ENCODE measurements around the gene NTSR2.

The NTSR2 gene

DNA sequence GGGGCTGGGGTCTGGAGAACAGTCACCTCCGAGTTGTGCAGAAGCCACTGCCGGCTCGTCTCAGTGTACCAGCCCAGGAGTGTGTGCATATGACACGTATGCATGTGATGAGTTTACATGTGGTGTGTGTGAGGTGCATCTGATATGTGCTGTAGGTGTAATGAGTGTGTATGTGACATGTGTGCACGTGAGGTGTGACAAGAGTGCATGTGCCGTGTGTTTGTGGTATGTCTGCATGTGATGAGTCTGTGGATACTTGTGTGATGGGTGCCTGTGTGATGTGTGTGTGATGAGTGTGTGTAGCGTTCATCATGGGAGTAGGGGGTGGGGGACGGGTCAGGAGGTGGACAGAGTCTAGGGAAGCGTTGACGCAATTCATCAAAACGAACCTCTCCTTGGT is 12.8 kb downstream of the NTSR2 start:
- DNase-seq: no peak

DNA sequence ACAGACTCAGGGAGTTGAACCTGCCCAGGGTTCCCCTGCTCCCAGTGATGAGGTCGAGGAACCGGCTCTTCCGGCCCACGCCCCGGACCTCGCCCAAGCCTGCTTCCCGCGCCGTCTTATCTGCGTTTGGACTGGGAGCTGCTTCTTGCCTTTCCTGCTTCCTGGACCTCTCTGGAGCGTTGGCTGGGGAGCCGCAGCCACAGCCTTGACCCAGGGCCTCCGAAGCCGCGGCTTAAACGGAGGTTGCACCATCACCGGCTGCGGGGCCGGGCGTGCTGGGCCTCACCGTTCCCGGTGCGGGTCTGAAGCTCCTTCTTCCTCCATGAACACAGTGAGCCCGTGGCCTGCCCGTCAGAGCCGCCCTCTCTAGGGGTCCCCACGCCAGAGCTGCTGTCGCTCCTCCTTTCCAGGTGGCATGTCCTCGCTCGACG is 13.3 kb downstream of the NTSR2 start:
- DNase-seq: no peak

DNA sequence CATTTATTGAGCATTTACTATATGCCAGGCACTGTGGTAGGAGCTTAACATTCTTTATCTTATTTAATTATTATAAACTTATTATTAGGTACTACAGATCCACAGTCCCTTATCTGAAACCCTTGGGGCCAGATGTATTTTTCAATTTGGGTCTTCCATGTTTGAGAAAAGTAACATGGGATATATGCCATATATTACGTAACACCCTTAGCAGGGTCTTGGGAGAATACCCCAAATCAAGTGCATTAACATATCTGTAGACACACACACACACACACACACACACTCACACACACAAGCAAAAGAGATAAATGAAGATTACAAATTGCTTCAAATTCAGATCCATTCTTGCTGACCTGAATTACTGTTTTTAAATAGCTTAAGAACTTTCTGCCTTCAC is 13.7 kb downstream of the NTSR2 start:
- no peak for DNase-seq

DNA sequence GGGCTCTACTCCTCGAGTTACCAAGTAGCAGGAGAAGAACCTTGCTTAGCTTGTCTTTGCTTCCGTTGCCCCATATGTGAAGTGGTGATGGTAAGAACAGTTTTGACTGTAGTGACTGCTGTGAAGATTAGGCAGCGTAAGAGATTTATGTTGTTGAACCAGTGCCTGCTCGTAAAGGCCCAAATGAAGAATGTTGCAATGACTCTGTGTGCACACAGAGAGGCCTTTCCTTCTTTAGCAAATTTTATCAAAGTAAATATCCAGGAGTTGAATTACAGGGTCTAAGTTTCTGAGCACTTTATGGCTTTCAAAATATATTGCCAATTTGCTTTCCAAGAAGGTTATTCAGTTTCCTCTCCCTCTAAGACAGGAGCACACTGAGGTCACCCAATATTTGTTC is 14.5 kb downstream of the NTSR2 start:
- no peak for DNase-seq

DNA sequence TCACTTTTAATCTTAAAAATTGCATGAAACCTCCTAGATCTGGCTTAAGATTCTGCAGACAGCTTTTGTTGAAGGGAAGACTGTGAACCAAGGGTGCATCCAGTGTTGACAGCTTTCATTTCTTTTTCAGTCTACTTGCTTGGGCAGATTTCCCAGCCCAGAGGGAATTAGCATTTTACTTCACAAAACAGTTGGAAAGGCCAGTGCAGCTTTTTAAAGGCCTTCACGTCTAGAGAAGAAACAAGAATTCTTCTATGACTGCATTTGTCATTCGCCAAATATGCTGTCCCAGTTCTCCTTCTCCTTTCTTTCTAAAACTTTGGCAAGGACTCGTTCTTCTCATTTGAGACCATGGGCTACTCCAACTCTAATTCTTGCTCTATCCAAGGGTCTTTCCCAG is 17.4 kb downstream of the NTSR2 start:
- DNase-seq: no peak

DNA sequence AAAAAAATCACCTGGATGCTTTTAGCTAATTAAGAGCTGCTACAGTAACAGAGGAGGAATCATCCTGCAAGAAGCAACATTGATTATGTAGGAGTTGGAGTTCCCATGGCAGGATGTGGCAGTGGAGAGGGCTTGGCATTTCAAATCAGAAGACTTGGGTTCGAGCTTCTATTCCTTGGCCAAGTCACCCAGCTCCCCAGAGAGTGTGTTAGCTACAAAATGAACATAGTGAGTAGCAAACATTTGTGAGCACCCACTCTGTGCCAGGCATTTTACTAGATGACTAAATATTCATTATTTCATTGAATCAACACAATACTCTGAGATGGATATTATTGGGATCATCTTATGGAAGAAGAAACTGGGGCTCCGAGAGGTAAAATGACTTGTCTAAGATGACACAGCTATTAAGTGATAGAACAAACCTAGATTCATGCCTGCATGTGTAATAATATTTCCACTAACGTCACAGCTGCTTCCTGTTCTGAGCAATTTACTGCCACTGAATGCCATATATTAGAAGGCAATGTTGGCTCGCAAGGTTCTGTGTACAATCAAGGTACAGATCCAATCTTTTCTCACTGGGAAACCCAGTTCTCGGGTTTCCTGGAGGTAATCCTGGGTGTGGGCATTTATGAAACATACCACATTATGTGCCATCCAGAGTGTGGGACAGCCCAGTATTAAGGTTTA is 18.0 kb downstream of the NTSR2 start:
- no peak for DNase-seq

DNA sequence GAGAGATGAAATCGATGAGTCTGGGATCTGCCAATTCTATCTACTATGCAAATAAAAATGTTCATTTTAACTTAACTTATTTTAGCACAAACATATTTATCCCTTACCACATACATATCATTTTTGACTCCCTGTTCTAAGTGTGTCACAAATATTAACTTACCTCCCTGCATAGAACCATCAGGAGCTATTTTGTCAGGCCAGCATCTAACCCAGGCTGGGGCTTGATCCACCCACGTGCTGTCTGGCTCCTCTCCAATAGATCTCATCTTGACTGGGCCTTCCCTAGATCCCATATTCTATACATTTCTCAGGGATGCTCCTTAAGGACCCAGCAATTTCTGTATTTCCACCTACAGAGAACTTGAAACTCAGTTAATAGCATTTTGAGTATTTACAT is 20.9 kb downstream of the NTSR2 start:
- no peak for DNase-seq

DNA sequence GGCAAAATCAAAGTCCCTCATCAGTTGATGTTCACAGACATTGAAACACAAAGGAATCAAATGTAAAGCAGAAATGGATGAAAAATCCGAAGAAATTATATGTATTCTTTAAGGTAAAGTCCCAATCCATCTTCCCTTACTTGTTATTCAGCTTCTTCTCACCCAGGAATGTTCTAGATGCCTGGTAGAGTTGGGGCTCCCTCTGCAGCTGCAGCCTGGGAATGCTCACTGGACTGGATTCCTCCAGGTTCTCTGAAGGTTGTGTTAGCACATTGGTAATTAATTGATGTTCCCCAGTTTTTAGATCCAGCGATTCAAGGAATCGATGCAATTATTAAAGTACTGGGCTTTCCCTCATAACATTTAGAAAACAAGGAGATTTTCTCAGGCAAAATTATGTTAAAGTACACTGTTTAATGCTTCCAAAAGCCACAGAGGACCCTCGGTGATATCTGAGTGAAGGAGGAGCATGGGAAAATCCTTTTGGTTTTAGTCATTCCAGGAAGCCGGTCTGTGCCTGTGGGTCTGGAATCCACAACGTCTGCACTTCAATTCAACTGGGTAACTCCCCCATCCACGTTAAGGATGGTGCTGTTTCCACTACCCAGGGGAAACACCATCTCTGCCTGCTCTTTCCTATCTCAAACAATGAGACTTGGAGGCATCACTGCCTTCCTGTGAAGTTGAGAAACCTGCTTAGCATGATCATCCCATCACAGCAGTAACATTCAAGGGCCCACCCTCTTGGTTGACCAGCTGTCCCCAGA is 22.0 kb downstream of the NTSR2 start:
- DNase-seq: no peak

DNA sequence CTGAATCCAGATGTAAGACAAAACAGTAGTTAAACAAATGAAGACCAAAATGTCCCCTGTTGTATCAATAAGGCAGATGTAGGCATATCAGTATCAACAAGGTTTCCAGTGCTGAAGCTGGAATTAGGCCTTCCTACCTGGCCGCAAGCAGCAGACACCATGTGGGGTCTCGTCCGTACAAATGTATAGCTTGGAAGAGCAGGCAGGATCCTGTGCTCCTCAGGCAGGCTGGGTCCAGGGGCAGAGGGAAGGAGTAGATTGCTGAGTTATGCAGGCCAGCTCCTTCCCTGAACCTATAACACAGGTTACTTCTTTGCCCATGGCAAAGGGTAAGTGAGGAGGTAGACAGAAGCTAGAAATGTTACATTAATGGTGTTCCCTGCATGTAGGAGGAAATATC is 23.5 kb downstream of the NTSR2 start:
- no peak for DNase-seq

DNA sequence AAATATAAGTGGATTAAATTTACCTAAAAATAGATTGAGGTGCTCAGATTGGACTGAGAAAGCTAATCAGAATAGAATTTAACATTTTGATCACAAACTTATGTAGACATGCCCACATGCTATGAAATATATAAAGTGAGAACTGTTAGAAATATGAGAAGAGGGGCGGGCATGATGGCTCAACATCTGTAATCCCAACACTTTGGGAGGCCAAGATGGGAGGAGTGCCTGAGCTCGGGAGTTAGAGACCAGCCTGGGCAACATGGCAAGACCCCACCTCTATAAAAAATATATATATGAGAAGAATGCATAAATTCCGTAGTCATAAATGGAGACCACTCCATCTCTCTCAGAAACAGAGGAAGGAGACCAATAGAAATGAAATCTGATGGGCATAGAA is 25.7 kb downstream of the NTSR2 start:
- DNase-seq: no peak

DNA sequence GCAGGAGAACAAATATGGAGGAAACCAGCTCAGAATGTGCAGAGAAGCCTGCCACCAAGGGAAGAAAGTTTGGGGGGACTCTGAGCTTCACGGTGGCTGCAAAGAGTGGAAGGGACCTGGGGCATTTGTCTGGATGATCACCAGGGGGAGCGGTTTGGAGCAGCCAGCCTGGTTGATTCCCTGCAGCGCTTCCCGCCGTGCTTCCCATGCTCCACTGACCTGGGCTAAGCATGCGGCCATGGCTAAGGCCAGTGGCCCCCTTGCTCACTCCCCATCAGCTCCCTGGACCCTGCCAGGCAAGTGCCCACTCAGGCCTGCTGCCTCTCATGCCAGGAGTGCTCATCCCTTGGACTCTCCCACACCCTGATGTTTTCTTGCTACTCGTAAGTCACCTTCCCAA is 27.0 kb downstream of the NTSR2 start:
- DNase-seq: no peak

DNA sequence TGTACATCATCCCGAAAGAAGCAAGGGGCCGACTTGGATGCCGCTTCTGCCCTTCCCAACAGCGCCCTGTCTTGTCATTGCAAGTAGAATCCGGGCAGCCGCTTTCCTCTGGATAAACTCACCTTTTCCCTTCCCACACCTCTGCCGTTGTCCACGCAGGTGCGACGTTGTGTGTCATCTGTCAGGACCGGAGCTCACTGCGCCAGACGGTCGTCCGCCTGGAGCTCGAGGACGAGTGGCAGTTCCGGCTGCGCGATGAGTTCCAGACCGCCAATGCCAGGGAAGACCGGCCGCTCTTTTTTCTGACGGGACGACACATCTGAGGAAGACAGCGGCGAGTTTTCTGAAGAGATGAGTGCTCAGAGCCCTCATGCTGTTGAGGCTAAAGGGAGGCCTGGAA is 29.9 kb downstream of the NTSR2 start:
- no peak for DNase-seq

DNA sequence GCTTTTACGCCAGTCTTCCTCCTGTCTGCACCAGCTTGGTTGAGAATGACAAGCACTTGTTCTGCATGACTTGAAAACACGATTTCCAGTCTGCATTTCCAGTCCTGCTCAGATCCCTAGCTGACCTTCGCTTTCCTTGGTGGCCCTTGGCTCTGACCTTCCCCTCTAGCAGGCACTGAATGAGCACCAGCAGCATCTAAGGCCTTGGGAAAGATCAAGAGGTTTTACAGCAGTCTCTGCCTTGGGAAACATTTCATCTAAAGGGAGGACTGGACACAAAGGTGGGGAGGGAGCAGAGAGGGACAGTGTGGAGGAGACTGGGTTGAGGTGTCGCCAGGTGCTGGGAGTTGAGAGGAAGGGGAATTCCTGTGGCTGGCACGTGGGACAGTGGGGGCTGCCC is 30.5 kb downstream of the NTSR2 start:
- no peak for DNase-seq

DNA sequence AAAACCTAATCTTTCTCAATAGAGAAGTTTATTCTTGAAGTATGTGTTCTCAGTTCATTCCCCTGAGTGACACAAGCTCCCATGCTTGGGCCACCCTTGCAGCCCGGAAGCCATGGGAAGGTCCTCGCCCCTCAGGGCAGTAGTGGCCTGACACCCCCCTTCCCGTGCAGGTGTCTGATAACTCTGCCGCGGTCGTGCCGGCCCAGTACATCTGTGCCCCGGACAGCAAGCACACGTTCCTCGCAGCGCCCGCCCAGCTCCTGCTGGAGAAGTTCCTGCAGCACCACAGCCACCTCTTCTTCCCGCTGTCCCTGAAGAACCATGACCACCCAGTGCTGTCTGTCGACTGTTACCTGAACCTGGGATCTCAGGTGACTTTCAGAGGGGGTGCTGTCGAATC is 32.4 kb downstream of the NTSR2 start:
- no peak for DNase-seq

DNA sequence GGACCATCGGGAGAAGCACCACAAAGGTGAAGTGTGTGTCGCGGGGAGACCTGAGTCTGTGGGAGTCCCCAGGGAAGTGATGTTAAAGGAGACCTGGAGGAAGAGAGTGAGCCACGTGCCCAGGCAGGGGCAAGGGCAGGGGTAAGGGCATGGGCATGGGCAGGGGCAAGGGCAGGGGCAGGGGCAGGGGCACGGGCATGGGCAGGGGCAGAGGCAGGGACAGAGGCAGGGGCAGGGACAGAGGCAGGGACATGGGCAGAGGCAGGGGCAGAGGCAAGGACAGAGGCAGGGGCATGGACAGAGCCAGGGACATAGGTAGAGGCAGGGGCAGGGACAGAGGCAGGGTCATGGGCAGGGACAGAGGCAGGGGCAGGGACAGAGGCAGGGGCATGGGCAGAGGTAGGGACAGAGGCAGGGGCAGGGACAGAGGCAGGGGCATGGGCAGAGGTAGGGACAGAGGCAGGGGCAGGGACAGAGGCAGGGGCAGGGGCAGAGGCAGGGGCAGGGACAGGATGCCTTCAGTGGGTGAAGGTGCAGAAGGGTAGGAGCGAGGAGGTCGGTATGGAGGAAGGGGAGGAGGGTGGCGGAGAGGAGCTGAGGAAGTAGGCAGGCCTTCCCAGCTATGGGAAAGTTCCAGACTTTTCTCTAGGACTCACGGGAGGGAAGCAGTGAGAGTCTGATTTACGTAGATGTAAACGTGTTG is 33.3 kb downstream of the NTSR2 start:
- DNase-seq: no peak

DNA sequence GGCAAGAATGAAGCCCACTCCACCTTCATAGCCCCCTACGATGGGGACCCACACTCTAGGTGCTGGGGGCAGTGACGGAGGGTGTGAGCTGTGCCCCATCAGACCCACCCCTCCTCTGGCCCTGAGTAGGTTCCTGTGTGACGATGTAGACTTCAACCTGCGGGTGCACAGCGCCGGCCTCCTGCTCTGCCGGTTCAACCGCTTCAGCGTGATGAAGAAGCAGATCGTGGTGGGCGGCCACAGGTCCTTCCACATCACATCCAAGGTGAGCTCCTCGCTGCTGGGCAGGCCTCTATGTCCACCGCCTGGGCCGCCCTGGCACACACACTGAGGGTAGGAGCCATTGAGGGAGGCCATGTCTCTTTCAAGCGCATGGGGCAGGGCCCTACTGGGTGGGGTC is 34.9 kb downstream of the NTSR2 start:
- no peak for DNase-seq

DNA sequence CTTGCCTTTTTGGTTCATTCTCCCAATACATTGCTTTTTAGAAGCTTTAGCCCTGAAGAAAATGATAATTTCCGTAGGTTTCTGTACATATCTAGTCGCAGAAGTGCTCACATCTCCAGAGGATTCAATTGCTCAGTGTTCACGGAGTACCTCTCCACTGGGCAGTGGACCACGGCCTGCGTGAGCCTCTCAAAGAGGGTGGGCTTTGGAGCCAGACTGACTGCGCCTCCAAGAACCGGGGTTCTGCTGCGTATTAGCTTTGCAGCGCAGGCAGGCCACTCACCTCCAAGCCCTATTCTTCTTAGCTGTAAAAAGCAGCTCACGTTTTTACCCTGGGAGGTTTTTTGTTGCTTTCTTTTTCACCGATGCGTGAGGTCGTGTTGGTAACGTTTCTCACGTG is 35.4 kb downstream of the NTSR2 start:
- DNase-seq: no peak

DNA sequence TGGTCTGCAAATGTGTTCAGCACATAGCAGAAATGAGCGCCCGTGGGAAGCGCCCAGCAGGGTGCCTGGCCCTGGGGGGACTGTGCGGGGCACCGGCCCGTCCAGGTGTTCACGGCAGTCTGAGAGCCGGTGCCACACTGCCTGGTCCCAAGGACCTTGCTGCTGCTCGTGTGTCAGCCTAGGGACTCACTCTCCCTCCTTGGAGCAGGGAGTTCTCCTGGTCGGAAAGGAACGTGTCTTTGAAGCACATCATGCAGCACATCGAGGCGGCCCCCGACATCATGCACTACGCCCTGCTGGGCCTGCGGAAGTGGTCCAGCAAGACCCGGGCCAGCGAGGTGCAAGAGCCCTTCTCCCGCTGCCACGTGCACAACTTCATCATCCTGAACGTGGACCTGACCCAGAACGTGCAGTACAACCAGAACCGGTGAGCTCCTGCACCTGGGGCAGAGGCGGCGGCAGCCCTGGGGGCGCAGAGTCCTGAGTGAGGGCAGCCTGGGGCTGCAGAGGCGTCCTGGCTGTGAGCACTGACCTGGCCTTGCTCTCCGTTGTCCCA is 36.0 kb downstream of the NTSR2 start:
- DNase-seq: no peak

DNA sequence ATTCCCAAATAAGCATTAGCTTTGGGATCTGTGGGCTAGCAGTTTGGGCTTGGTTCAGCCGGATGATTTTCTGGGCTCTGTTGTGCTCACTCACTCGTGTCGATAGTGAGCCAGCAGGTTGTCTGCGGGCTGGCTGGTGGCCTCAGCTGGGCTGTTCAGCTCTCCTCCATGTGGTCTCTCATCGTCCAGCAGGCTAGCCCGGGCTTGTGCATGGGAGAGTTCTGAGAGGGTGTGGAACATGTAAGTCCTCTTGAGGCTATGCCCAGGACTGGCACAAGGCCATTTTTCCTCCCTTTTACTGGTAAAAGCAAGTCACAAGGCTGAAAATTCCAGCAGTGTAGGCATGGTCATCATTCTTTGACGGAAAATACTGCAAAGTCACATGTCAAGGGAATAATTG is 38.5 kb downstream of the NTSR2 start:
- no peak for DNase-seq

DNA sequence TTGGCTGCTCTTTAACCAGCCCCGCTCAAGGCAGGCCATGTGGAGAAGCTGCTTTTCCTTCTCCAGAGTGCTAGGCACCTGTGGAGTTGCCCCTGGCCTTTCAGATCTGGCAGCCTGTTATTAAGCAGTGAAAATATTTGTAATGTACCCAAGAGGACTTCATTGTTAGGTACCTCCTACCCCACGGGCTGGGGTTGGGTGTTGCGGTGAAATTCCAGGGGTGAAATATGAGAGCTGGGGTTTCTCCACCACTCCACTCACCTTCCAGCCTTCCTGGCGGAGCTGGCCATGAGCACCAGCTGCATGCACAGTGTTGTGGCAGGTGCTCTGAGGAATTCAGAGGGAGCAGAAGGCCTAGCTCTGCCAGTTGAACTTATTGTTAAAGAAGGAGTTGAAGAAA is 39.1 kb downstream of the NTSR2 start:
- DNase-seq: no peak

DNA sequence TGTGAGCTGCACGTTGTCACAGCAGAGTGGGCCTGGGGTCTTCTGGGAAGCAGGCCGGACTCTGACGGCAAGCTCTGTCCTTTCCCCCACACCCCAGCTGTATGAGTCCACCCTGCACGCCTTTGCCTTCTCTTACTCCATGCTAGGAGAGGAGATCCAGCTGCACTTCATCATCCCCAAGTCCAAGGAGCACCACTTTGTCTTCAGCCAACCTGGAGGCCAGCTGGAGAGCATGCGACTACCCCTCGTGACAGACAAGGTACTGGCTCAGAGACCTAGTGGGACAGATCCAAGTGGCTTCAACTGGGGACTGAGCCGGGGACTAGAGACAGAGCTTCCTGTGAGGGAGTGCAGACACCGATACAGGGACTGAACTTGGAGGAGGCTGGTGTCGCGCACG is 40.1 kb downstream of the NTSR2 start:
- no peak for DNase-seq

DNA sequence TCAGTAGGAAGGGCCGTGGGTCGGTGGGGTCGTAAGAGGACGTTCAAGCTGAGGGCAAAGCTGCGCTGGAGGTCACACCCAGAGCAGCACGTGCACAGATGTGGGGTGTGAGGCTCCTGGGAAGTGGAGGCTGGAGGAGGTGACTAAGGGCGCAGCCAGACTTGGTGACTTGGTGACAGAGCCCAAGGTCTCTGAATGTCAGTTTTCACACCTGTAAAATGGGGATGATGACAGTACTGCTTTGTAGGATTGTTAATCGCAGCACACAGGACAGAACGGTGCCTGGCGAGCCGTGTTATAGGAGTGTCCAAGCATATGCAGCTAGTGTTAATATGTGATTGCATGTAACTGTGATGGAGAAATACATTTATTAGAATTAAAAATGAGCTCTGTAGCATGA is 40.8 kb downstream of the NTSR2 start:
- DNase-seq: no peak

DNA sequence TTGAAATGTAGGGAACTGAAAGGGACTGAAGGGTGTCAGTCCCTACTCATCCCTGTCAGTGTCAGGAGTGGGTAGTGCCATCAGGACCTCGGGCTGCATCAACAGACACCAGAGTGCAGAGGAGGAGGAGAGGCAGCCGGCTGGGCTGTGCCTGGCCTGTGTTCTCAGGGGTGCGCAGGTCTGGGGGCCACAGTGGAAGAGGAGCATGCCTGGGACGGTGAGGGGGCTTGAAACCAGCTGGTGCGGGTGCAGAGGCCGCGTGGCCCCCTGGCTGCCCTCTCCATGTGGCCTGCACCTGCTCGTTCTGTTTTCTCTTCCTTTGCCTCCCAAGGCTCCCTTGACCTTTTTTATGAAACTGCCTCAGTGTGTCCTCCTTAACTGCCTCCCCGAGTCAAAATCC is 41.3 kb downstream of the NTSR2 start:
- no peak for DNase-seq

DNA sequence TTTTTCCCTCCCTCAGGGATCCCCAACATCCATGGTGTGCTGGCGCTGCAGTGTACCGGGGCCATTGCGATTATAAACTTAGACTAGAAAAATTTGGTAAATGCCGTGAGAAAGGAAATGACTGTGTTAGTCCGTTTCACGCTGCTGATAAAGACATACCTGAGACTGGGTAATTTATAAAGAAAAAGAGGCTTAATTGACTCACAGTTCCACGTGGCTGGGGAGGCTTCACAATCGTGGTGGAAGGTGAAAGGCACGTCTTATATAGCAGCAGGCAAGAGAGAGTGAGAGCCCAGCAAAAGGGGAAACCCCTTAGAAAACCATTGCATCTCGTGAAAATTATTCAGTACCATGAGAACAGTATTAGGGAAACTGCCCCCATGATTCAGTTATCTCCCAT is 44.3 kb downstream of the NTSR2 start:
- no peak for DNase-seq

Measured in T-helper 1 cell (primary cell).